HT1080 (cell line): ENCODE data around the gene VAC14. TPM values are rescaled to one million over a fixed set of nuclear protein-coding genes. Genes with fewer than 3 reads are reported as not detected.
A peak's percentile ranks its signal among the peaks of the same experiment; 100 is the strongest.

Experiments
- DNase-seq: peaks from one replicate; pipeline ENCODE4 v3.0.0-alpha.2; 2015; ENCODE audit warnings: low read depth
- total RNA-seq: library from RNA; depleted of rRNA; stranded (reverse); fragments of >200 nt; shearing (Covaris generic); gene quantifications from 2 replicates; pipeline ENCODE4 v1.2.3, GENCODE V29; 2014

VAC14 gene
- total RNA-seq, 1 experiment from 2014 or later: 103 TPM

DNA sequence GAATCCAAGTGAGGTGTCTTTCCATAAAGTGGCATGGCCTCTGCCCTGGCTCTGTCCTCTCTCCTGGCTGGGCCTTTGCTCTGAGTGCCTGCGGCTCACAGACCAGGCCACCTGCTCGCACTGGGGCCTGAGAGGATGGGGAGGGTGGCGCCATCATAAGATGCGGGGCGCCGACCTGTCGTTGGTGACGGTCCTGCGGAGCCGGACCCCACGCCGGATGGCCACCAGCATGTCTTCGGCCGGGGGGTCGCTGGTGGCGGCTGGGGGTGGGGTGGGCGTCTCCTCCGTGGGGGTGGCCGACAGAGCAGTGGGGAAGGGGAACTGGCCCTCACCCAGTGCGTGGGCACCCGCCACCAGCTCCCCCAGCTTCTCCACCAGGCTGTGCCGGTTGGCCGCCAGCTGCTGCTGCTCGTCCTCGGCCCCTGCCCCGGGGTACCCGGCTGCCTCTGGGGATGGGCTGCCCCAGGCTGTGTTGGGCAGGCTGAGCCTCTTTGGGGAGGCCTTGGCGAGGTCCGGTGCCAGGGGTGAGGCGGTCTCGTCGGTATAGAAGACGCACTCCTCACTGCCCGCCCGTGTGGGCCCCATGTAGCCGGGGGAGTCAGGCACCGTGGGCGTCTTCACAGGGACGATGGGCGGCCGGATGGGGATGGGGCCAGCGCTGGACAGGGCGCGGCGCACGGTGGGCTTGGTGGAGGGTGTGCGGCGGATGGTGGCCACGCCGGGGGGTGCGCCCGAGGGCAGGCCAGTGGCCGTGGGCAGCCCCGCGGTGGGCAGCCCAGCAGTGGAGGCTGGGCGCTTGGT lies 137.2 kb downstream of the VAC14 start:
- DNase-seq: no peak

DNA sequence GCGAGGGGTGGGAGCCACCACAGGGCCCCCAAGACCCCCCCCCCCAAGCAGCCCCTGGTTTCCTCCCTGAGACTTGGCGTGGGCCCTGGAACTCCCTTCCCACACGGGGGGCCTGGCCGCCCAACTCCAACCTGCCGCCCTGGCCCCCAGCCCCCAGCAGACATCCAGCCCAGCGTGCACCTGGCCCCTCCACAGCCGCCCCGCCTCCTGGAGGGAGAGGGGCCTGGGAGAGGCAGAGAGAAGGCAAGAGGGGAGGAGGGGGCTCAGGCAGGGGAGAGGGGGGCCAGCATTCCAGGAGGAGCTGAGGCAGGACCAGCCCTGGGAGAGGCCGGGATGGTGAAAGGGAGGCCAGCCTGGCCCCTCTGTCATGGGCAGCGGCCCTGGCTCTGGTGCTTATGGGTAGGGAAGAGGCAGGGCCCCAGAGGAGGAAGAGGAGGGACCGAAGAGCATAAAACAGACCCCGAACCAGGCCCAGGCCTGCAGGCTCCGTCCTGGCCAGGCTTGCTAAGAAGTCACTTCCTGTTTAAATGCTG lies 137.9 kb downstream of the VAC14 start:
- DNase-seq: no peak

DNA sequence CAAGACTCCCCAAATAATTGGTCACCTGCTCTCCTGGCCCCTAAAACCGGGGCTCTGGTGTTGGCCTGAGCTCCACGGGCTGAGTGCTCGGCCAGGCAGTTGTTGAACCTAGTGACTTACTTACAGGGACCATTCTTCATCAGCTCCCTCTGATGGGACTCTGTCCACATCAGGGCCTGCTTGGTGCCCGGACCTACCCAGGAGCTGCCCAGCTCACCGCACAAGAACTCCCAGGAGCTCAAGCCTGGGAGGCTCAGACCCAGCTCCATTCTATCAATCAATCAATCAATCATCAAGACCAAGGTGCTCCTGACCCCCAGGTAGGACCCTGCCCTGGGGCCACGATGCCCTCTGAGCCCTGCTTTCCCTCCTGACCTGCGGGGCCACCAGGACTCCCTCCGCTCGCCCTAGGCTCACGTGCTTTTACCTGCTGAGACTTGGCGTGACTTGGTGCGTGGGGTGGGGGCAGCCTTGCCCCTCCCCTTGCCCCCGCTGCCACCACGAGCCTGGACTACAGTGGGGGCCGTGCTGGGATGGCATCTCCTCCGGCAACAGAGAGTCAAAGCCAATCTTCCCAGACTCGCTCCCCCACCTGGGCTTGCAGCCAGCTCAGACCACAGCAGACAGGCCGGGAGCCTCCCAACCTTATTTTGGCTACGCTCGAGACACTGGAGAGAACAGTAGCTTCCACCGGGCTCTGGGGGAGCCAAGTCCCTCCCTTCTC lies 138.9 kb downstream of the VAC14 start:
- DNase-seq: no peak

DNA sequence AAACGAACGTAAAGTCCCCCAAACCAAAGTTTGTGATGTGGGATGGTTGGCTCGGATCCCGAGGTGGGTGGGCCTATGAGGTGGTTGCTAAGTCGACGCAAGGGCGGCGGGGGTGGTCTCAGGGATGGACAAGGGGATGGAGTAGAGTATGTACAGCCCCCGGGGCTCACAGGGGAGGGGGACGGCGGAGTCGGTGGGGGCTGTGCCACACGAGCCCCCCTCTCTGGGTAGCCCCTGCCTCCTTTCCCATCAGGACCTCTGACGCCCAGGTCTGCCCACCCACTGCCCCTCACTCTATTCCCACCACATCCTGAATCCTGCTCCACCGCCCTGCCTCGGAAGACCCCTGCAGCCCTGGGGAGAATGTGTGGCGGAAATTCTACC lies 139.4 kb downstream of the VAC14 start:
- DNase-seq: no peak

DNA sequence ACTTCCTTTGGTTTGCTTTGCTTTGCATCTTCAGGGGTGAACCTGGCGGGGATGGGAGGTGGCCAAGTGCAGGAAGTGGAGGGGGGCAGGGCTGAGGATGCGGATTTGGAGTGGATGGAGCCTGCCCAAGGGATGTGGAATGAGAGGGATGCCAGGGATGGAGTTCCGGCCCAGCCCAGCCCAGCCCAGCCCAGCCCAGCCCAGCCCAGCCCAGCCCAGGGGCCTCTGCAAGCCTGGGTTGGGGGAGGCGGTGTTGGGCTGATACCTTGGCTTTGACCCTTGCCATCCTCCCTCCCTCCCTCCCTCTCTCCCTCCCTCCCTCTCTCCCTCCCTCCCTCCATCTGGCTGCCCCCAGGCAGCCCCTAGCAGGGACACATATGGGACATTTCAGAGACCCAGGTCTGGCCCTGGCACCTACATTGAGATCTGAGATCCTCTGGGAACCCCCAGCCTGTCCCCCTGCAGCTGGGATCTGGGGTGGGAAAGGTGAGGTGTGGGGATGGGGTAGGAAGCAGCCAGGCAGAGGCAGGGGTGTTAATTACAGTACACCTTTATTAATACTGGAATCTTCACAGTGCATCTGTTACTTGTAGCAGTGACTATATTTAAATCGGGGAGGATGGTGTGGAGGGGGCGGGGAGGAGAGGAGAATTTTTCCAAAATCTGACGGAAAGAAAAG lies 140.1 kb downstream of the VAC14 start:
- no peak for DNase-seq

- DNase-seq: no peak
These were observed 140.8 kb downstream of the VAC14 start for GRCh38 chr16:70659953-70660671.

GRCh38 chr16:70659546-70659945 lies 141.4 kb downstream of the VAC14 start:
- DNase-seq: no peak

DNA sequence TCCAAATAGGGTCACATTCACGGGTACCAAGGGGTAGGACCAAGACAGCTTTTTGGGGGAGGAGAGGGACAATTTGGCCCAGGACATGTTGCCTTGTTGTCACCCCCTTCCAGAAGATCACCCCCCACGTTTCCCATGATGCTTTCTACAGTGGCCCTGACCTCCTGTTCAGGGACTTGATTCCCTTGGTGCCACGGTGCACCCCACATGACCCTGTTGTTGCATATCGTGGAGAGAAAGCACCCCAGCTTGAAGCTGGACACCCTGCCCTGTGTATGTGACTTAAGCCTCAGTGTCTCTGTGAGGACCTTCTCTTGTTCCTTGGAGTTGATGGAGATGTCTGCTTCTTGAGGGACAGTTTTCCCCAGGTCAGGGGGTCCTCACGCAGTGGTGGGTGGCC lies 142.0 kb downstream of the VAC14 start:
- DNase-seq: no peak

GRCh38 chr16:70657956-70658355 lies 143.0 kb downstream of the VAC14 start:
- DNase-seq: no peak

DNA sequence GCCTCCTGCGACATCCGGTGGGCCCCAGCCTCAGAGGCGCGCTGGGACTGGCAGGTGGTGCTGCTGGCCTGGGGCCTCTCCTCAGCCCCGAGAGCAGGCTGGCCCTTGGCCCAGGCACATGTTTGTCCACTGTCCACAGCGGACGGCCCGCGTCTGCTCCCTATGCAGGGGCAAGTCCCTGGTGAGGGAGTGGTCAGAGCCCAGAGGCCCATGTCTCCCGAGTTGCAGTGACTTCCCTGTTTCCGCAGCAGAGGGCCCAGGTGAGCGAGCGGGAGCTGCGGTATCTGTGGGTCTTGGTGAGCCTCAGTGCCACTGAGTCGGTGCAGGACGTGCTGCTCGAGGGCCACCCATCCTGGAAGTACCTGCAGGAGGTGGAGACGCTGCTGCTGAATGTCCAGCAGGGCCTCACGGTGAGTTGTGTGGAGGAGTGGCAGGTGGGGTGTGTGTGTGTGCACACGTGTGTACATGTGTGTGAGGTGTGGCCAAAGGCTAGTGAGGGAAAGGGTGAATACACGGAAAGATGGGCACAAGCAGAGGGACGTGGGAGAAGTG lies 144.2 kb downstream of the VAC14 start:
- DNase-seq: no peak

- no peak for DNase-seq
These were observed 144.8 kb downstream of the VAC14 start for GRCh38 chr16:70656065-70656711.

- DNase-seq: peak; percentile 89
These were observed 146.9 kb downstream of the VAC14 start for GRCh38 chr16:70653809-70654771.

DNA sequence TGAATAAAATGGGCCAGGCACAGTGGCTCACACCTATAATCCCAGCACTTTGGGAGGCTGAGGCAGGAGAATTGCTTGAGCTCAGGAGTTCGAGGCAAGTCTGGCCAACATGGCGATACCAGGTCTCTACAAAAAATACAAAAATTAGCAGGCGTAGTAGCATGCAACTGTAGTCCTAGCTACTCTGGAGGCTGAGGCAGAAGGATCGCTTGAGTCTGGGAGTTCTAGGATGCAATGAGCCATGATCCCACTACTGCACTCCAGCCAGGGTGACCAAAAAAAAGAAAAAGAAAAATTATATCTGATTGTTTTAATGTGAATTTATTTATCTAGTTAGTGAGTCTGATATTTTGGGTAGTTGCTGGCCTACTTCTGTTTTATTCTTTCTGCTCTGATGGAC lies 147.6 kb downstream of the VAC14 start:
- DNase-seq: no peak

- DNase-seq: no peak
These were observed 148.6 kb downstream of the VAC14 start for GRCh38 chr16:70652322-70652721.

- DNase-seq: peak; percentile 46
These were observed 149.4 kb downstream of the VAC14 start for GRCh38 chr16:70651524-70651923.

- no peak for DNase-seq
These were observed 150.7 kb downstream of the VAC14 start for GRCh38 chr16:70650216-70650615.

DNA sequence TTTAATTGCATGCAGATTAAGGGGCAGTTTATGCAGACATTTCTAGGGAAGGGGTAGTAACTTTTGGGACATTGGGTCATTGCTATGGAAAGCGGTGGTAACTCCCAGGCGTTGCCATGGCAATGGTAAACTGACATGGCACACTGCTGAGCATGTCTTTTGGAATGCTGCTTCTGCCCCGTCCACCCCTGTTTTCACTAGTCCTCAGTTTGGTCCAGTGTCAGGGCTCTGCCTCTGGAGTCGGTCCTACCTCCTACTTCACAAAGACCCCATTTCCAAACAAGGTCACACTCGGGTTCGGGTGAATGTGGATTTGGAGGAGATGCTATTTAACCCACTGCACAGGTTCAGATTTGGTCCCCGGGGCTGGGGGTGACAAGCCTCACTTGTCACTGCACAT lies 151.7 kb downstream of the VAC14 start:
- no peak for DNase-seq

- no peak for DNase-seq
These were observed 152.4 kb downstream of the VAC14 start for GRCh38 chr16:70648606-70649005.
